Measurements from ENCODE around the gene AJM1. TPM values are rescaled to one million over a fixed set of nuclear protein-coding genes. Genes with fewer than 3 reads are reported as not detected.
A peak's percentile ranks its signal among the peaks of the same experiment; 100 is the strongest.
"Not testable (repeated sequence)": the region's sequence is repeated elsewhere in the genome, so short reads cannot be mapped to it uniquely, and the experiment has no call there.

AJM1 gene
- total RNA-seq, 1 donor from 2014 or later: 4.4 TPM

GRCh38 chr9:136867480-136867879, 25.2 kb downstream of the AJM1 start:
- Mint-ChIP-seq H3K4me1 (ENCODE audit: unreplicated experiment) (peaks cover 12% of the 10 kb centered on the region), H3K4me3 (ENCODE audit: unreplicated experiment) (peak overlapping the region; percentile 66), H3K9me3 (ENCODE audit: unreplicated experiment) (no peaks in the 10 kb centered on the region), H3K27me3 (ENCODE audit: unreplicated experiment) (no peaks in the 10 kb centered on the region), H3K36me3 (ENCODE audit: unreplicated experiment) (peaks cover 8% of the 10 kb centered on the region), H3K27ac (ENCODE audit: unreplicated experiment) (peak overlapping the region; percentile 41)
- TF ChIP-seq CTCF (IDR thresholded peaks at IDR 0.05): no peak
- DNase-seq (ENCODE audit: extremely low spot score, unreplicated experiment): no peak

GRCh38 chr9:136867917-136868316, 25.6 kb downstream of the AJM1 start:
- no peak for DNase-seq (ENCODE audit: extremely low spot score, unreplicated experiment)
- Mint-ChIP-seq H3K27ac (ENCODE audit: unreplicated experiment) (peak overlapping the region; percentile 41), H3K9me3 (ENCODE audit: unreplicated experiment) (no peaks in the 10 kb centered on the region), H3K4me3 (ENCODE audit: unreplicated experiment) (no peak overlapping the region), H3K36me3 (ENCODE audit: unreplicated experiment) (peaks cover 8% of the 10 kb centered on the region), H3K27me3 (ENCODE audit: unreplicated experiment) (no peaks in the 10 kb centered on the region), H3K4me1 (ENCODE audit: unreplicated experiment) (peaks cover 12% of the 10 kb centered on the region)
- no peak for TF ChIP-seq CTCF (IDR thresholded peaks at IDR 0.05)

GRCh38 chr9:136868644-136869043, 26.4 kb downstream of the AJM1 start:
- peaks cover 4% of the 10 kb centered on the region for H3K36me3 Mint-ChIP-seq (ENCODE audit: unreplicated experiment)
- H3K4me3 Mint-ChIP-seq (ENCODE audit: unreplicated experiment): peak overlapping the region; percentile 48
- TF ChIP-seq CTCF (IDR thresholded peaks at IDR 0.05): no peak
- no peak overlapping the region for H3K27ac Mint-ChIP-seq (ENCODE audit: unreplicated experiment)
- peaks cover 12% of the 10 kb centered on the region for H3K4me1 Mint-ChIP-seq (ENCODE audit: unreplicated experiment)
- no peaks in the 10 kb centered on the region for H3K27me3 Mint-ChIP-seq (ENCODE audit: unreplicated experiment)
- no peaks in the 10 kb centered on the region for H3K9me3 Mint-ChIP-seq (ENCODE audit: unreplicated experiment)
- DNase-seq (ENCODE audit: extremely low spot score, unreplicated experiment): no peak

GRCh38 chr9:136869611-136870010, 27.3 kb downstream of the AJM1 start:
- not testable (repeated sequence) for H3K4me1 Mint-ChIP-seq (ENCODE audit: unreplicated experiment); H3K27ac Mint-ChIP-seq (ENCODE audit: unreplicated experiment); H3K4me3 Mint-ChIP-seq (ENCODE audit: unreplicated experiment); H3K36me3 Mint-ChIP-seq (ENCODE audit: unreplicated experiment); H3K9me3 Mint-ChIP-seq (ENCODE audit: unreplicated experiment); DNase-seq (ENCODE audit: extremely low spot score, unreplicated experiment); H3K27me3 Mint-ChIP-seq (ENCODE audit: unreplicated experiment)

GRCh38 chr9:136875155-136875554, 32.9 kb downstream of the AJM1 start:
- Mint-ChIP-seq H3K36me3 (ENCODE audit: unreplicated experiment) (no peaks in the 10 kb centered on the region), H3K27me3 (ENCODE audit: unreplicated experiment) (peaks cover 4% of the 10 kb centered on the region), H3K27ac (ENCODE audit: unreplicated experiment) (no peak overlapping the region), H3K4me1 (ENCODE audit: unreplicated experiment) (no peaks in the 10 kb centered on the region), H3K4me3 (ENCODE audit: unreplicated experiment) (no peak overlapping the region), H3K9me3 (ENCODE audit: unreplicated experiment) (no peaks in the 10 kb centered on the region)
- TF ChIP-seq CTCF (IDR thresholded peaks at IDR 0.05): no peak
- DNase-seq (ENCODE audit: extremely low spot score, unreplicated experiment): no peak

GRCh38 chr9:136876476-136876875, 34.2 kb downstream of the AJM1 start:
- Mint-ChIP-seq H3K4me3 (ENCODE audit: unreplicated experiment) (no peak overlapping the region), H3K9me3 (ENCODE audit: unreplicated experiment) (no peaks in the 10 kb centered on the region), H3K4me1 (ENCODE audit: unreplicated experiment) (peaks cover 2% of the 10 kb centered on the region), H3K27ac (ENCODE audit: unreplicated experiment) (no peak overlapping the region), H3K27me3 (ENCODE audit: unreplicated experiment) (peaks cover 4% of the 10 kb centered on the region), H3K36me3 (ENCODE audit: unreplicated experiment) (no peaks in the 10 kb centered on the region)
- no peak for TF ChIP-seq CTCF (IDR thresholded peaks at IDR 0.05)
- no peak for DNase-seq (ENCODE audit: extremely low spot score, unreplicated experiment)

All from osteocyte (in vitro differentiated cells).